H1 (cell line): ENCODE results near the gene VDAC2. TPM values are rescaled to one million over a fixed set of nuclear protein-coding genes. Genes with fewer than 3 reads are reported as not detected.

Experiments used
- ATF2 ChIP-seq: IDR thresholded peaks from 2 replicates; pipeline ENCODE4 v1.6.1; 2012; ENCODE audit warnings: low read length, inconsistent platforms
- polyA plus RNA-seq, 7 experiments: library from polyadenylated mRNA; depleted of rRNA in 3 of 7; stranded (reverse) in 5 of 7; unstranded in 2 of 7; fragments of >200 nt in 5 of 7; fragments of 200-250 nt in 2 of 7; gene quantifications; 1 replicate in 5 of 7; 2 replicates in 1 of 7; 4 replicates in 1 of 7; pipeline versions ENCODE4 v1.2.1 to v1.2.3, GENCODE V29; 2011 to 2013; ENCODE audit warnings: missing spikeins in 2 of 7, mixed read lengths in 2 of 7
- total RNA-seq: library from RNA; stranded (reverse); fragmentation: NEBNext Ultra II Directional; extraction: Animal tissue kit (Norgen Biotek cat#: 25700); gene quantifications from 2 replicates; pipeline ENCODE4 v1.2.1, GENCODE V29; 2021

VDAC2 gene
- total and polyA plus RNA-seq, 2 of the 8 experiments (the other 6 are each of a cell fraction or from before 2014, with no cell fraction given): 89.8 to 284 TPM

DNA sequence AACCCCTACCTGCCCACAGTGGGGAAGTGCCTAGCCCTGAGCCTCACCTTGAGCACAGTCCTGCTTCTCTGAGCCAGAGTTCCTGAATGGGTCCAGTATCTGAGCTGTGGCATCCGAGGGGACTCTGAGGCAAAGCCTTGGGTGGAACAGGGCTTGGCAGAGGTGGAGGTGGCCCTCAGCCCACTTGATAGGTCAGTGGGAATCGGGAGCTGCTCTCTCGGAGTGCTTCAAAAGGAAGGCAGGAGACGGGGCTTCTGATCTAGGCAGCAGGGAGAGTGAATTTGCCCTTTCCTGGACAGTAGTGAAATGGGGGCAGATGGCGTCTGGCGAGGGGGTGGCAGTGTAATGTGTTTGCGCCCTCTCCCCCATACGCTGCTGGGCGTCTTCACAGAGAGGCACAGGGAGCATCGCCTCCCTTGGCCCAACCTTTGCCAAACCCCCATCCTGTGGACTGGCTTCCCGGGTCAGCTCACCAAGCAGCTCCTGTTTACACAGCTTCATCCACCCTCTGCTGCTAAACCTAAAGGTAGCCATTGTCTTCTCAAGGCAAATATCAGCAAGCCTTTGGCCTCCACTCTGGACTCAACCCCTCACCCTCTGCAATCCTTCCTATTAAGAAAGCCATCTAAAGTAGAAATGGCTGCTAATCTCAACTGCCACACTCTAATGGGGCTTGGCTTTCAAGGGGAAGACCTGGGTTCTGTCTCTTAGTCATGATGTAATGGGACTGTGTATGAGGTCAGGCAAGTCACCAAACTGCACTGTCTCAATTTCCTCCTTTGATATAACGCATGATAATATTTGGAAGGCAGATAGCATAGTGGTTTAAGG is 21.1 kb upstream of the VDAC2 start (continued):
- TF ChIP-seq ATF2: no peak
- TF ChIP-seq, all 59 proteins: peak for 0
